IMR-90 (cell line): ENCODE measurements around the gene SIDT1. TPM values are rescaled to one million over a fixed set of nuclear protein-coding genes. Genes with fewer than 3 reads are reported as not detected.

Experiments
- ATAC-seq: fragments of 200-7000 bp; cut with Tn5 transposase; 2 replicates; pipeline ENCODE4 v1.9.1; 2020; ENCODE audit warnings: low read depth, mild to moderate bottlenecking, moderate library complexity
- BruUV-seq: library from RNA; stranded (reverse); fragments of 400-500 nt; replicated peaks from 2 replicates; lab custom pipeline; 2021; lab: Mats Ljungman, UMichigan
- CTCF ChIA-PET: fragments of 300-600 bp; formaldehyde crosslinking; extraction: SDS; loops from one replicate; lab custom pipeline; 2021; ENCODE audit warnings: antibody characterized with exemption; lab: Yijun Ruan, JAX
- POLR2A ChIA-PET: fragments of 300-600 bp; sonication (Branson Sonifier 250); formaldehyde crosslinking; loops from one replicate; lab custom pipeline; 2022; ENCODE audit warnings: antibody characterized with exemption; ENCODE audit not compliant: unreplicated experiment; lab: Charles Lee
- DNase-seq: peaks from one replicate; pipeline ENCODE4 v3.0.0; 2013
- H2AFZ ChIP-seq: replicated peaks from 2 replicates; pipeline ENCODE3; 2013; ENCODE audit warnings: low read length, mild to moderate bottlenecking; ENCODE audit not compliant: poor library complexity
- H2AK5ac ChIP-seq: 2 replicates; pipeline ENCODE4 v1.6.1; 2013; ENCODE audit warnings: low read depth, low read length, inconsistent platforms
- H2AK9ac ChIP-seq: replicated peaks from 2 replicates; pipeline ENCODE3; 2013; ENCODE audit warnings: mild to moderate bottlenecking, low read depth, low read length, moderate library complexity; ENCODE audit not compliant: poor library complexity
- H2BK120ac ChIP-seq: 2 replicates; pipeline ENCODE4 v1.6.1; 2013; ENCODE audit warnings: low read depth, low read length, inconsistent platforms
- H2BK15ac ChIP-seq: 3 replicates; pipeline ENCODE4 v1.6.1; 2013; ENCODE audit warnings: low read depth, low read length, inconsistent platforms
- H2BK20ac ChIP-seq: 2 replicates; pipeline ENCODE4 v1.6.1; 2013; ENCODE audit warnings: low read depth, mild to moderate bottlenecking, inconsistent platforms, low read length, moderate library complexity
- H2BK5ac ChIP-seq: 2 replicates; pipeline ENCODE4 v1.6.1; 2013; ENCODE audit warnings: mild to moderate bottlenecking, low read depth, low read length, inconsistent platforms; ENCODE audit not compliant: poor library complexity, severe bottlenecking
- H3K14ac ChIP-seq: replicated peaks from 2 replicates; pipeline ENCODE4 v1.6.1; 2013; ENCODE audit warnings: low read depth, low read length, inconsistent platforms
- H3K18ac ChIP-seq: 2 replicates; pipeline ENCODE4 v1.6.1; 2013; ENCODE audit warnings: low read depth, low read length, control low read depth
- H3K23ac ChIP-seq: 2 replicates; pipeline ENCODE4 v1.6.1; 2013; ENCODE audit warnings: low read depth, low read length, inconsistent platforms
- H3K27ac ChIP-seq: 2 replicates; pipeline ENCODE4 v1.5.1; 2013; ENCODE audit warnings: mild to moderate bottlenecking, control low read depth, low read length; ENCODE audit not compliant: insufficient read depth
- H3K27me3 ChIP-seq: 2 replicates; pipeline ENCODE4 v1.6.1; 2013; ENCODE audit warnings: low read length; ENCODE audit not compliant: control insufficient read depth, insufficient read depth
- H3K36me3 ChIP-seq: 2 replicates; pipeline ENCODE4 v1.6.1; 2013; ENCODE audit warnings: low read length, mixed read lengths; ENCODE audit not compliant: control insufficient read depth, insufficient read depth
- H3K4ac ChIP-seq: 2 replicates; pipeline ENCODE4 v1.6.1; 2013; ENCODE audit warnings: low read depth, low read length, inconsistent platforms
- H3K4me1 ChIP-seq: 2 replicates; pipeline ENCODE4 v1.6.1; 2013; ENCODE audit warnings: low read length, mixed read lengths; ENCODE audit not compliant: control insufficient read depth, insufficient read depth
- H3K4me2 ChIP-seq: 2 replicates; pipeline ENCODE4 v1.6.1; 2013; ENCODE audit warnings: low read depth, mild to moderate bottlenecking, control low read depth, low read length, moderate library complexity
- H3K4me3 ChIP-seq: 2 replicates; pipeline ENCODE4 v1.5.1; 2013; ENCODE audit warnings: low read depth, mild to moderate bottlenecking, control low read depth, low read length, moderate library complexity; ENCODE audit not compliant: insufficient read depth
- H3K56ac ChIP-seq: 2 replicates; pipeline ENCODE4 v1.6.1; 2013; ENCODE audit warnings: low read length, inconsistent platforms; ENCODE audit not compliant: insufficient read depth; ENCODE audit errors: extremely low read depth
- H3K79me1 ChIP-seq, 2 experiments: 2 replicates each; pipeline ENCODE4 v1.6.1; 2013; ENCODE audit warnings: low read length in 2 of 2, inconsistent platforms in 1 of 2, low read depth in 1 of 2
- H3K9ac ChIP-seq: 2 replicates; pipeline ENCODE4 v1.6.1; 2013; ENCODE audit warnings: low read depth, low read length, control low read depth
- H3K9me1 ChIP-seq: 2 replicates; pipeline ENCODE4 v1.6.1; 2013; ENCODE audit warnings: low read length, inconsistent platforms; ENCODE audit not compliant: insufficient read depth
- H3K9me3 ChIP-seq: 2 replicates; pipeline ENCODE4 v1.6.1; 2013; ENCODE audit warnings: low read length; ENCODE audit not compliant: control insufficient read depth, insufficient read depth
- H4K20me1 ChIP-seq: 2 replicates; pipeline ENCODE4 v1.6.1; 2013; ENCODE audit warnings: low read length, inconsistent platforms; ENCODE audit not compliant: insufficient read depth
- H4K5ac ChIP-seq: 2 replicates; pipeline ENCODE4 v1.6.1; 2013; ENCODE audit warnings: mild to moderate bottlenecking, low read depth, low read length, control low read depth
- H4K8ac ChIP-seq, 2 experiments: 2 replicates each; pipeline ENCODE4 v1.6.1; 2013; ENCODE audit warnings: low read depth in 2 of 2, low read length in 2 of 2, control low read depth in 1 of 2, inconsistent platforms in 1 of 2
- H4K91ac ChIP-seq: 2 replicates; pipeline ENCODE4 v1.6.1; 2013; ENCODE audit warnings: low read depth, low read length, inconsistent platforms; ENCODE audit not compliant: insufficient read depth
- BHLHE40 ChIP-seq: fragments of 150-350 bp; IDR thresholded peaks from 2 replicates; pipeline ENCODE4 v1.6.1; 2016; ENCODE audit warnings: mild to moderate bottlenecking, low read depth, low read length
- CEBPB ChIP-seq: IDR thresholded peaks from 2 replicates; pipeline ENCODE4 v1.6.1; 2012; ENCODE audit warnings: low read depth, low read length, improper control_type of control experiment
- CHD1 ChIP-seq: IDR thresholded peaks from 2 replicates; pipeline ENCODE4 v1.6.1; 2012; ENCODE audit warnings: low read depth, low read length, improper control_type of control experiment
- CTCF ChIP-seq: conservative IDR thresholded peaks from 2 replicates; pipeline ENCODE4 v1.5.1; 2012; ENCODE audit warnings: mild to moderate bottlenecking, low read depth, low read length, improper control_type of control experiment
- ELK1 ChIP-seq: fragments of 150-350 bp; IDR thresholded peaks from 2 replicates; pipeline ENCODE4 v1.6.1; 2016; ENCODE audit warnings: low read depth, mild to moderate bottlenecking, low read length, moderate library complexity, borderline replicate concordance
- FOS ChIP-seq: fragments of 150-350 bp; IDR thresholded peaks from 2 replicates; pipeline ENCODE4 v1.6.1; 2016; ENCODE audit warnings: low read depth, low read length
- MAFK ChIP-seq: IDR thresholded peaks from 2 replicates; pipeline ENCODE4 v1.6.1; 2012; ENCODE audit warnings: low read depth, low read length, improper control_type of control experiment
- MAZ ChIP-seq: IDR thresholded peaks from 2 replicates; pipeline ENCODE4 v1.6.1; 2012; ENCODE audit warnings: low read depth, mild to moderate bottlenecking, low read length, improper control_type of control experiment, moderate library complexity, borderline replicate concordance
- MXI1 ChIP-seq: IDR thresholded peaks from 2 replicates; pipeline ENCODE4 v1.6.1; 2012; ENCODE audit warnings: low read depth, mild to moderate bottlenecking, low read length, moderate library complexity, borderline replicate concordance
- NFE2L2 ChIP-seq: fragments of 150-350 bp; IDR thresholded peaks from 2 replicates; pipeline ENCODE4 v1.6.1; 2016; ENCODE audit warnings: low read depth, mild to moderate bottlenecking, low read length
- POLR2A ChIP-seq: IDR thresholded peaks from 2 replicates; pipeline ENCODE4 v1.6.1; 2012; ENCODE audit warnings: mild to moderate bottlenecking, low read depth, low read length
- RAD21 ChIP-seq: IDR thresholded peaks from 2 replicates; pipeline ENCODE4 v1.6.1; 2012; ENCODE audit warnings: low read length, improper control_type of control experiment
- RCOR1 ChIP-seq: IDR thresholded peaks from 2 replicates; pipeline ENCODE4 v1.6.1; 2012; ENCODE audit warnings: mild to moderate bottlenecking, low read length, improper control_type of control experiment; ENCODE audit not compliant: insufficient replicate concordance
- RFX5 ChIP-seq: IDR thresholded peaks from 2 replicates; pipeline ENCODE4 v1.8.0; 2012; ENCODE audit warnings: low read depth, mild to moderate bottlenecking, low read length, moderate library complexity
- SMC3 ChIP-seq: fragments of 150-350 bp; IDR thresholded peaks from 2 replicates; pipeline ENCODE4 v1.6.1; 2016; ENCODE audit warnings: low read depth, mild to moderate bottlenecking, antibody characterized with exemption, low read length, moderate library complexity
- WGBS, 2 experiments: methylation state at CpG; one replicate each; pipeline versions ENCODE4 v1.1.5 to v1.1.7; 2013; ENCODE audit warnings: missing lambda C conversion rate in 2 of 2; ENCODE audit not compliant: insufficient read length in 1 of 2; ENCODE audit errors: extremely low coverage in 2 of 2; 5-methylcytosine and 5-hydroxymethylcytosine counted together
- dilution Hi-C: fragments of 300-500 bp; cut with HindIII; formaldehyde crosslinking; loops from one replicate; pipeline ENCODE4 v1.14.3; 2018; ENCODE audit warnings: low sequenced_read_pairs; ENCODE audit not compliant: unreplicated experiment
- in situ Hi-C: fragments of 300-500 bp; cut with MboI; formaldehyde crosslinking; loops from 3 replicates; pipeline ENCODE4 v1.14.3; 2019; ENCODE audit warnings: low sequenced_read_pairs, inconsistent platforms, mixed read lengths
- intact Hi-C: fragments of 100-400 bp; cut with micrococcal nuclease; formaldehyde crosslinking; loops from 2 replicates; pipeline ENCODE4 v1.10.0; 2022
- polyA plus RNA-seq, 3 experiments: library from polyadenylated mRNA; depleted of rRNA; stranded (reverse); fragments of >200 nt; gene quantifications; 2 replicates each; pipeline ENCODE4 v1.2.3, GENCODE V29; 2012; ENCODE audit warnings: low replicate concordance in 1 of 3
- total RNA-seq: library from RNA; depleted of rRNA; stranded (reverse); fragments of >200 nt; gene quantifications from 2 replicates; pipeline ENCODE4 v1.2.3, GENCODE V29; 2012
- TF ChIP-seq, protein P1 (sequence below): fragments of 150-350 bp; IDR thresholded peaks from 2 replicates; pipeline ENCODE4 v1.6.1; 2017; ENCODE audit warnings: mild to moderate bottlenecking, antibody characterized with exemption, low read length, low read depth

The SIDT1 gene
- total and polyA plus RNA-seq, 2 of the 4 experiments (the other 2 are of a cell fraction): not detected

- H3K79me1 ChIP-seq: no peaks in the 10 kb centered on the region
- dilution Hi-C loops (no loop called here), intact Hi-C loops (no loop called here), in situ Hi-C loops (no loop called here)
- H2AK9ac ChIP-seq: no peak overlapping the region
- no peak overlapping the region for H2BK5ac ChIP-seq
- TF ChIP-seq RFX5 (no peak), MXI1 (no peak), CHD1 (no peak), MAFK (no peak), FOS (no peak), MAZ (no peak), POLR2A (no peak), RAD21 (no peak), SMC3 (no peak), CTCF (no peak), CEBPB (no peak), NFE2L2 (no peak), ELK1 (no peak), BHLHE40 (no peak), RCOR1 (no peak)
- TF ChIP-seq, protein P1, sequence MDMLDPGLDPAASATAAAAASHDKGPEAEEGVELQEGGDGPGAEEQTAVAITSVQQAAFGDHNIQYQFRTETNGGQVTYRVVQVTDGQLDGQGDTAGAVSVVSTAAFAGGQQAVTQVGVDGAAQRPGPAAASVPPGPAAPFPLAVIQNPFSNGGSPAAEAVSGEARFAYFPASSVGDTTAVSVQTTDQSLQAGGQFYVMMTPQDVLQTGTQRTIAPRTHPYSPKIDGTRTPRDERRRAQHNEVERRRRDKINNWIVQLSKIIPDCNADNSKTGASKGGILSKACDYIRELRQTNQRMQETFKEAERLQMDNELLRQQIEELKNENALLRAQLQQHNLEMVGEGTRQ: no peak
- H2AK5ac ChIP-seq: no peak overlapping the region
- DNase-seq: no peak
- ChIA-PET CTCF (no interaction called here), POLR2A (no interaction called here)
- no CpG with 5 or more reads among the region's 14 CpGs for WGBS, 2 experiments
- H3K56ac ChIP-seq: no peak overlapping the region
- no peak overlapping the region for H3K4ac ChIP-seq
- H2BK15ac ChIP-seq: no peak overlapping the region
- no peak overlapping the region for H3K14ac ChIP-seq
- H4K20me1 ChIP-seq: no peaks in the 10 kb centered on the region
- BruUV-seq: no TSS peak
- no peak overlapping the region for H2BK20ac ChIP-seq
- no peak overlapping the region for H3K4me2 ChIP-seq
- no peaks in the 10 kb centered on the region for H3K36me3 ChIP-seq
- H4K91ac ChIP-seq: no peak overlapping the region
- H3K9ac ChIP-seq: no peak overlapping the region
- no peak for ATAC-seq
- no peak overlapping the region for H4K8ac ChIP-seq
- no peak overlapping the region for H2AFZ ChIP-seq
- H3K4me1 ChIP-seq: no peaks in the 10 kb centered on the region
- H4K5ac ChIP-seq: no peak overlapping the region
- no peaks in the 10 kb centered on the region for H3K9me3 ChIP-seq
- H2BK120ac ChIP-seq: no peak overlapping the region
- H3K4me3 ChIP-seq: no peak overlapping the region
- H3K18ac ChIP-seq: no peak overlapping the region
- H3K27ac ChIP-seq: no peak overlapping the region
- H3K9me1 ChIP-seq: no peaks in the 10 kb centered on the region
- no peaks in the 10 kb centered on the region for H3K27me3 ChIP-seq
- no peak overlapping the region for H3K23ac ChIP-seq
Measured at GRCh38 chr3:113637756-113638155, 105.4 kb downstream of the SIDT1 start.
